ENCODE results near the gene CFAP210.

GRCh38 chr2:169732583-169733358 is 38.6 kb upstream of the CFAP210 start:
- TF ChIP-seq, protein P1, sequence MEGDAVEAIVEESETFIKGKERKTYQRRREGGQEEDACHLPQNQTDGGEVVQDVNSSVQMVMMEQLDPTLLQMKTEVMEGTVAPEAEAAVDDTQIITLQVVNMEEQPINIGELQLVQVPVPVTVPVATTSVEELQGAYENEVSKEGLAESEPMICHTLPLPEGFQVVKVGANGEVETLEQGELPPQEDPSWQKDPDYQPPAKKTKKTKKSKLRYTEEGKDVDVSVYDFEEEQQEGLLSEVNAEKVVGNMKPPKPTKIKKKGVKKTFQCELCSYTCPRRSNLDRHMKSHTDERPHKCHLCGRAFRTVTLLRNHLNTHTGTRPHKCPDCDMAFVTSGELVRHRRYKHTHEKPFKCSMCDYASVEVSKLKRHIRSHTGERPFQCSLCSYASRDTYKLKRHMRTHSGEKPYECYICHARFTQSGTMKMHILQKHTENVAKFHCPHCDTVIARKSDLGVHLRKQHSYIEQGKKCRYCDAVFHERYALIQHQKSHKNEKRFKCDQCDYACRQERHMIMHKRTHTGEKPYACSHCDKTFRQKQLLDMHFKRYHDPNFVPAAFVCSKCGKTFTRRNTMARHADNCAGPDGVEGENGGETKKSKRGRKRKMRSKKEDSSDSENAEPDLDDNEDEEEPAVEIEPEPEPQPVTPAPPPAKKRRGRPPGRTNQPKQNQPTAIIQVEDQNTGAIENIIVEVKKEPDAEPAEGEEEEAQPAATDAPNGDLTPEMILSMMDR (IDR thresholded peaks at IDR 0.05; ENCODE audit: low read depth, low read length, missing input control): no peak
- TF ChIP-seq, protein P2, sequence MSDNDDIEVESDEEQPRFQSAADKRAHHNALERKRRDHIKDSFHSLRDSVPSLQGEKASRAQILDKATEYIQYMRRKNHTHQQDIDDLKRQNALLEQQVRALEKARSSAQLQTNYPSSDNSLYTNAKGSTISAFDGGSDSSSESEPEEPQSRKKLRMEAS (IDR thresholded peaks at IDR 0.05): no peak
- TF ChIP-seq REST (IDR thresholded peaks at IDR 0.05) (no peak), RAD21 (IDR thresholded peaks at IDR 0.05) (no peak), JUND (IDR thresholded peaks at IDR 0.05) (no peak)
- TF ChIP-seq, protein P3, sequence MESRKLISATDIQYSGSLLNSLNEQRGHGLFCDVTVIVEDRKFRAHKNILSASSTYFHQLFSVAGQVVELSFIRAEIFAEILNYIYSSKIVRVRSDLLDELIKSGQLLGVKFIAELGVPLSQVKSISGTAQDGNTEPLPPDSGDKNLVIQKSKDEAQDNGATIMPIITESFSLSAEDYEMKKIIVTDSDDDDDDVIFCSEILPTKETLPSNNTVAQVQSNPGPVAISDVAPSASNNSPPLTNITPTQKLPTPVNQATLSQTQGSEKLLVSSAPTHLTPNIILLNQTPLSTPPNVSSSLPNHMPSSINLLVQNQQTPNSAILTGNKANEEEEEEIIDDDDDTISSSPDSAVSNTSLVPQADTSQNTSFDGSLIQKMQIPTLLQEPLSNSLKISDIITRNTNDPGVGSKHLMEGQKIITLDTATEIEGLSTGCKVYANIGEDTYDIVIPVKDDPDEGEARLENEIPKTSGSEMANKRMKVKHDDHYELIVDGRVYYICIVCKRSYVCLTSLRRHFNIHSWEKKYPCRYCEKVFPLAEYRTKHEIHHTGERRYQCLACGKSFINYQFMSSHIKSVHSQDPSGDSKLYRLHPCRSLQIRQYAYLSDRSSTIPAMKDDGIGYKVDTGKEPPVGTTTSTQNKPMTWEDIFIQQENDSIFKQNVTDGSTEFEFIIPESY (IDR thresholded peaks at IDR 0.05): no peak
